ENCODE results near the gene FCN2.

DNA sequence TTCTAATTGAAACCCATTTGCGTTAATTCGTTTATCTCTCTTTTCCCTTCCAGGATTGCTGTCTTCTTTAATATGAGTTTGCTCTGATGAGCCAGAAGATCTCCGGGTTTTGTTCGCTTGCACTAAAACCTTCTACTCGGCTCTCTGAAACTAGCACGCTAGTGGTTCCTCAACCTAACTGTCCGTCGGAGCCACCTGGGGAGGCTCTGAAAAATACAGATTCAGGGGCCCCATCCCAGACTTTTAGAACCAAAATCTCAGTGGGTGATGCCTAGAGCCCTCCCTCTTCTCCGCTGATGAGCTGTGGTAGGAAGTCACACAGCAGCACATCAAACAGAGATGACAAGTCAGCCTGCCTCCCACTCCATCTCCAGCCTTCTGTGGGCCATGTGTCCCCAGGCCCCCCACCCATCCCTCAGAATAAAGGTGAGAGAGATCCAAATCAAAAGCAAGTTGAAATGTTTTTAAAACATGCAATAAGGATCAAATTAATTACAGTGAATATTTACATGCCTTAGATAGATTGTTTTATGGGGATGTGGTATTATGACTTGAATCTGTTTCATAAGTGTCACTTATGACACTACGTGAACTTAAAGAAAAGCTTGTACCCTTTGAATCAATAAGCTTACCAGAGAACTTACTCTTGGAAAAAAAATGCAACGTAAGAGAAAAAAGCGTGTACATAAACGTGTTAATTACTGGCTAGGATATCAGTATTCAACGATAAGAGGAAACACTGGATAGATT, 16.4 kb downstream of the FCN2 start:
- no peak for TF ChIP-seq EZH2phosphoT487 (IDR thresholded peaks at IDR 0.05; ENCODE audit: borderline replicate concordance, low read depth, low read length)
- TF ChIP-seq, protein P1, sequence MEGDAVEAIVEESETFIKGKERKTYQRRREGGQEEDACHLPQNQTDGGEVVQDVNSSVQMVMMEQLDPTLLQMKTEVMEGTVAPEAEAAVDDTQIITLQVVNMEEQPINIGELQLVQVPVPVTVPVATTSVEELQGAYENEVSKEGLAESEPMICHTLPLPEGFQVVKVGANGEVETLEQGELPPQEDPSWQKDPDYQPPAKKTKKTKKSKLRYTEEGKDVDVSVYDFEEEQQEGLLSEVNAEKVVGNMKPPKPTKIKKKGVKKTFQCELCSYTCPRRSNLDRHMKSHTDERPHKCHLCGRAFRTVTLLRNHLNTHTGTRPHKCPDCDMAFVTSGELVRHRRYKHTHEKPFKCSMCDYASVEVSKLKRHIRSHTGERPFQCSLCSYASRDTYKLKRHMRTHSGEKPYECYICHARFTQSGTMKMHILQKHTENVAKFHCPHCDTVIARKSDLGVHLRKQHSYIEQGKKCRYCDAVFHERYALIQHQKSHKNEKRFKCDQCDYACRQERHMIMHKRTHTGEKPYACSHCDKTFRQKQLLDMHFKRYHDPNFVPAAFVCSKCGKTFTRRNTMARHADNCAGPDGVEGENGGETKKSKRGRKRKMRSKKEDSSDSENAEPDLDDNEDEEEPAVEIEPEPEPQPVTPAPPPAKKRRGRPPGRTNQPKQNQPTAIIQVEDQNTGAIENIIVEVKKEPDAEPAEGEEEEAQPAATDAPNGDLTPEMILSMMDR (conservative IDR thresholded peaks at IDR 0.05; ENCODE audit: low read length) = no peak

All from OCI-LY7 (cell line).